Gastrocnemius medialis (tissue), 4 donors: ENCODE measurements around the gene GARNL3.

Source experiments
- POLR2A ChIP-seq, 2 donors: fragments of 450-650 bp; IDR thresholded peaks; one replicate each; pipeline ENCODE4 v1.6.1; 2017; ENCODE audit warnings: antibody characterized with exemption in 2 of 2, mild to moderate bottlenecking in 2 of 2, moderate library complexity in 2 of 2
- TF ChIP-seq, protein P1 (sequence below), 5 experiments: fragments of 450-650 bp in 3 of 5; fragments of 200-600 bp in 2 of 5; sonication (generic) in 2 of 5; IDR thresholded peaks in 4 of 5; conservative IDR thresholded peaks in 1 of 5; 1 replicate in 4 of 5; 2 replicates in 1 of 5; pipeline ENCODE4 v1.5.1; 2016 to 2019; ENCODE audit warnings: antibody characterized with exemption in 5 of 5, mild to moderate bottlenecking in 3 of 5, moderate library complexity in 3 of 5

DNA sequence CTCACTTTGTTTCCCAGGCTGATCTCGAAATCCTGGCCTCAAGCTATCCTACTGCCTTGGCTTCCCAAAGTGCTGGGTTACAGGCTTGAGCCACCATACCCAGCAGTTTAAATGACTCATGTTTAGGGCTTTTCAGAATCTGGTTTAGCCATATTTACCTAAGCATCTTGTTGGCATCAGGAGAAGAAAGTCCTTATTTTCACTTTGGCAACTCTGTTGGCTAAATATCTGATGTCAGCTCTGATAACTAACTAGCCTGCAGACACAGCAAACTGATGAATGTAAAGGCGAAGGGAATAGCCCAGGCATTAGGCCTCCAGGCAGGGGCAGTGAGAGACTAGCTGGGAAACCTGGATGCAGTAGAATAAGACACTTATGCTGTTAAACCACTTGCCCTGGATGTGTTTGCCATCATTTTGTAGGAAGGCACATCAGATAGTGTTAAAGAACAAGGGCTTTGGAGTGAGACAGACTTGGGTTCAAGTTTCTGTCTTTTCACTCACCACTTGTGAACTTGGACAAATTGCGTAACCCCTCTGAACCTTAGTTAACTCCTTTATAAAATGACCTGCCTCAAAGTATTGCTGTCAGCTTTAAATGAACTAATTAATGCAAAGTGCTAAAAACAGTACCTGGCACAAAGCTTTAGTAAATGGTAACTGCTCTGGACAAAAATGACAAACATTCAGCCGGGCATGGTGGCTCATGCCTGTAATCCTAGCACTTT is 34.7 kb upstream of the GARNL3 start:
- no peak for TF ChIP-seq POLR2A (IDR thresholded peaks at IDR 0.05)
- TF ChIP-seq, protein P1, sequence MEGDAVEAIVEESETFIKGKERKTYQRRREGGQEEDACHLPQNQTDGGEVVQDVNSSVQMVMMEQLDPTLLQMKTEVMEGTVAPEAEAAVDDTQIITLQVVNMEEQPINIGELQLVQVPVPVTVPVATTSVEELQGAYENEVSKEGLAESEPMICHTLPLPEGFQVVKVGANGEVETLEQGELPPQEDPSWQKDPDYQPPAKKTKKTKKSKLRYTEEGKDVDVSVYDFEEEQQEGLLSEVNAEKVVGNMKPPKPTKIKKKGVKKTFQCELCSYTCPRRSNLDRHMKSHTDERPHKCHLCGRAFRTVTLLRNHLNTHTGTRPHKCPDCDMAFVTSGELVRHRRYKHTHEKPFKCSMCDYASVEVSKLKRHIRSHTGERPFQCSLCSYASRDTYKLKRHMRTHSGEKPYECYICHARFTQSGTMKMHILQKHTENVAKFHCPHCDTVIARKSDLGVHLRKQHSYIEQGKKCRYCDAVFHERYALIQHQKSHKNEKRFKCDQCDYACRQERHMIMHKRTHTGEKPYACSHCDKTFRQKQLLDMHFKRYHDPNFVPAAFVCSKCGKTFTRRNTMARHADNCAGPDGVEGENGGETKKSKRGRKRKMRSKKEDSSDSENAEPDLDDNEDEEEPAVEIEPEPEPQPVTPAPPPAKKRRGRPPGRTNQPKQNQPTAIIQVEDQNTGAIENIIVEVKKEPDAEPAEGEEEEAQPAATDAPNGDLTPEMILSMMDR (IDR thresholded peaks at IDR 0.05 in 4 of 5, conservative IDR thresholded peaks at IDR 0.05 in 1 of 5) = no peak
